Uterus (tissue), 2 donors: ENCODE results near the gene ADAMTS12.

Experiments
- POLR2A ChIP-seq, 2 donors: fragments of 450-650 bp; IDR thresholded peaks; one replicate each; pipeline ENCODE4 v1.6.1; 2016; ENCODE audit warnings: antibody characterized with exemption in 2 of 2, mild to moderate bottlenecking in 1 of 2, moderate library complexity in 1 of 2
- TF ChIP-seq, protein P1 (sequence below), 4 experiments: fragments of 200-600 bp in 2 of 4; fragments of 450-650 bp in 2 of 4; sonication (generic) in 2 of 4; IDR thresholded peaks; one replicate each; pipeline ENCODE4 v1.5.1; 2016 to 2019; ENCODE audit warnings: antibody characterized with exemption in 4 of 4, mild to moderate bottlenecking in 2 of 4, moderate library complexity in 1 of 4

DNA sequence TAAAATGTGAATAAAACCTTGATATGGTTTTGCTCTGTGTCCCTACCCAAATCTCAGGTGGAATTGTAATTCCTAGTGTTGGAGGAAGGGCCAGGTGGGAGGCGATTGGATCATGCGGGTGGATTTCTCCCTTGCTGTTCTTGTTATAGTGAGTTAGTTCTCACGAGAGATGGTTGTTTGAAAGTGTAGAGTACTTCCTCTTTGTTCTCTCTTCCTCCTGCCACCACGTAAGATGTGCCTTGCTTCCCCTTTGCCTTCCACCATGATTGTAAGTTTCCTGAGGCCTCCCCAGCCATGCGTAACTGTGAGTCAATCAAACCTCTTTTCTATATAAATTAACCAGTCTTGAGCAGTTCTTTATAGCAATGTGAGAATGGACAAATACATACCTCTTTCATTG is 416.1 kb downstream of the ADAMTS12 start:
- TF ChIP-seq, protein P1, sequence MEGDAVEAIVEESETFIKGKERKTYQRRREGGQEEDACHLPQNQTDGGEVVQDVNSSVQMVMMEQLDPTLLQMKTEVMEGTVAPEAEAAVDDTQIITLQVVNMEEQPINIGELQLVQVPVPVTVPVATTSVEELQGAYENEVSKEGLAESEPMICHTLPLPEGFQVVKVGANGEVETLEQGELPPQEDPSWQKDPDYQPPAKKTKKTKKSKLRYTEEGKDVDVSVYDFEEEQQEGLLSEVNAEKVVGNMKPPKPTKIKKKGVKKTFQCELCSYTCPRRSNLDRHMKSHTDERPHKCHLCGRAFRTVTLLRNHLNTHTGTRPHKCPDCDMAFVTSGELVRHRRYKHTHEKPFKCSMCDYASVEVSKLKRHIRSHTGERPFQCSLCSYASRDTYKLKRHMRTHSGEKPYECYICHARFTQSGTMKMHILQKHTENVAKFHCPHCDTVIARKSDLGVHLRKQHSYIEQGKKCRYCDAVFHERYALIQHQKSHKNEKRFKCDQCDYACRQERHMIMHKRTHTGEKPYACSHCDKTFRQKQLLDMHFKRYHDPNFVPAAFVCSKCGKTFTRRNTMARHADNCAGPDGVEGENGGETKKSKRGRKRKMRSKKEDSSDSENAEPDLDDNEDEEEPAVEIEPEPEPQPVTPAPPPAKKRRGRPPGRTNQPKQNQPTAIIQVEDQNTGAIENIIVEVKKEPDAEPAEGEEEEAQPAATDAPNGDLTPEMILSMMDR (IDR thresholded peaks at IDR 0.05), result no peak
- no peak for TF ChIP-seq POLR2A (IDR thresholded peaks at IDR 0.05)
